HEK293 (cell line): ENCODE measurements around the gene CNKSR2.

Experiments used
- CTCF ChIA-PET: fragments of 350-600 bp; formaldehyde crosslinking; extraction: SDS; loops from one replicate; lab custom pipeline; 2021; ENCODE audit warnings: antibody characterized with exemption; lab: Yijun Ruan, JAX
- POLR2A ChIA-PET: fragments of 300-600 bp; formaldehyde crosslinking; extraction: SDS; loops from one replicate; lab custom pipeline; 2020; ENCODE audit warnings: antibody characterized with exemption, inconsistent platforms; lab: Yijun Ruan, JAX
- H3K27ac ChIP-seq: fragments of 200-500 bp; sonication (Bioruptor generic); 2 replicates; pipeline ENCODE4 v1.5.1; 2014; ENCODE audit warnings: low read depth, low read length, control low read depth, inconsistent platforms; ENCODE audit errors: extremely low read depth
- H3K36me3 ChIP-seq, 2 experiments: fragments of 200-500 bp in 1 of 2; sonication (Bioruptor generic) in 1 of 2; 1 replicate in 1 of 2; 2 replicates in 1 of 2; pipeline ENCODE4 v1.5.1; 2014 to 2017; ENCODE audit warnings: inconsistent platforms in 2 of 2, low read length in 2 of 2; ENCODE audit not compliant: control insufficient read depth in 2 of 2, insufficient read depth in 1 of 2
- H3K4me1 ChIP-seq: fragments of 200-500 bp; sonication (Bioruptor generic); 2 replicates; pipeline ENCODE4 v1.5.1; 2014; ENCODE audit warnings: mild to moderate bottlenecking, low read length, inconsistent platforms; ENCODE audit not compliant: control insufficient read depth, insufficient read depth
- H3K4me3 ChIP-seq: 2 replicates; pipeline ENCODE4 v1.5.1; 2011; ENCODE audit warnings: low read depth, mild to moderate bottlenecking, control low read depth, low read length, moderate library complexity
- H3K9me3 ChIP-seq: fragments of 200-500 bp; sonication (Bioruptor generic); 2 replicates; pipeline ENCODE4 v1.5.1; 2014; ENCODE audit warnings: low read depth, low read length, inconsistent platforms; ENCODE audit not compliant: control insufficient read depth, insufficient read depth
- KLF9 ChIP-seq: fragments of 450-650 bp; formaldehyde crosslinking; IDR thresholded peaks from 2 replicates; pipeline ENCODE4 v1.5.1; 2016; ENCODE audit warnings: missing biosample characterization, missing genetic modification characterization, low read depth
- MZF1 ChIP-seq: fragments of 450-650 bp; formaldehyde crosslinking; IDR thresholded peaks from 2 replicates; pipeline ENCODE4 v1.5.1; 2017; ENCODE audit warnings: missing biosample characterization, missing genetic modification characterization, borderline replicate concordance
- REST ChIP-seq: fragments of 450-650 bp; formaldehyde crosslinking; IDR thresholded peaks from 2 replicates; pipeline ENCODE4 v1.5.1; 2016; ENCODE audit warnings: missing biosample characterization, missing genetic modification characterization
- SETDB1 ChIP-seq: IDR thresholded peaks from one replicate; pipeline ENCODE4 v1.6.1; 2017; ENCODE audit warnings: mild to moderate bottlenecking, low read length, moderate library complexity, mixed read lengths; ENCODE audit not compliant: insufficient read length
- TSHZ1 ChIP-seq: fragments of 450-650 bp; formaldehyde crosslinking; IDR thresholded peaks from 2 replicates; pipeline ENCODE4 v1.5.1; 2016; ENCODE audit warnings: missing biosample characterization, missing genetic modification characterization, borderline replicate concordance
- ZBTB20 ChIP-seq: fragments of 450-650 bp; formaldehyde crosslinking; IDR thresholded peaks from 2 replicates; pipeline ENCODE4 v1.5.1; 2016; ENCODE audit warnings: missing biosample characterization, missing genetic modification characterization
- ZNF138 ChIP-seq: fragments of 450-650 bp; formaldehyde crosslinking; IDR thresholded peaks from 2 replicates; pipeline ENCODE4 v1.5.1; 2016; ENCODE audit warnings: missing biosample characterization, missing genetic modification characterization, borderline replicate concordance
- ZNF157 ChIP-seq: fragments of 450-650 bp; formaldehyde crosslinking; IDR thresholded peaks from 2 replicates; pipeline ENCODE4 v1.5.1; 2016; ENCODE audit warnings: missing biosample characterization, missing genetic modification characterization
- ZNF16 ChIP-seq: fragments of 450-650 bp; formaldehyde crosslinking; IDR thresholded peaks from 2 replicates; pipeline ENCODE4 v1.5.1; 2016; ENCODE audit warnings: low read depth, missing biosample characterization, missing genetic modification characterization
- ZNF18 ChIP-seq: fragments of 450-650 bp; formaldehyde crosslinking; IDR thresholded peaks from 2 replicates; pipeline ENCODE4 v1.5.1; 2016; ENCODE audit warnings: missing biosample characterization, missing genetic modification characterization
- ZNF302 ChIP-seq: fragments of 450-650 bp; formaldehyde crosslinking; IDR thresholded peaks from 2 replicates; pipeline ENCODE4 v1.5.1; 2016; ENCODE audit warnings: missing biosample characterization, missing genetic modification characterization, low read depth
- ZNF350 ChIP-seq: fragments of 450-650 bp; formaldehyde crosslinking; IDR thresholded peaks from 2 replicates; pipeline ENCODE4 v1.5.0; 2017; ENCODE audit warnings: missing biosample characterization, mild to moderate bottlenecking, missing genetic modification characterization
- ZNF394 ChIP-seq: fragments of 450-650 bp; formaldehyde crosslinking; IDR thresholded peaks from 2 replicates; pipeline ENCODE4 v1.5.1; 2016; ENCODE audit warnings: missing biosample characterization, missing genetic modification characterization, mild to moderate bottlenecking, moderate library complexity, borderline replicate concordance
- ZNF580 ChIP-seq: fragments of 450-650 bp; formaldehyde crosslinking; IDR thresholded peaks from 2 replicates; pipeline ENCODE4 v1.5.1; 2016; ENCODE audit warnings: missing biosample characterization, missing genetic modification characterization
- ZNF692 ChIP-seq: fragments of 450-650 bp; formaldehyde crosslinking; IDR thresholded peaks from 2 replicates; pipeline ENCODE4 v1.5.1; 2016; ENCODE audit warnings: missing biosample characterization, missing genetic modification characterization
- ZNF747 ChIP-seq: fragments of 450-650 bp; formaldehyde crosslinking; IDR thresholded peaks from 2 replicates; pipeline ENCODE4 v1.5.1; 2016; ENCODE audit warnings: missing biosample characterization, missing genetic modification characterization
- ZNF843 ChIP-seq: fragments of 450-650 bp; formaldehyde crosslinking; IDR thresholded peaks from 2 replicates; pipeline ENCODE4 v1.5.1; 2016; ENCODE audit warnings: missing biosample characterization, missing genetic modification characterization
- ZSCAN23 ChIP-seq: fragments of 450-650 bp; formaldehyde crosslinking; IDR thresholded peaks from 2 replicates; pipeline ENCODE4 v1.5.1; 2016; ENCODE audit warnings: missing biosample characterization, missing genetic modification characterization

The CNKSR2 gene

GRCh38 chrX:21374994-21375707 lies 933 bp downstream of the CNKSR2 start (continued):
- no peak for TF ChIP-seq ZNF302 (tag by site-specific recombination)
- TF ChIP-seq ZNF394 (tag by site-specific recombination): no peak
- TF ChIP-seq ZBTB20 (tag by site-specific recombination): no peak

- Histone ChIP-seq H3K27ac (no peak overlapping the region), H3K9me3 (no peaks in the 10 kb centered on the region), H3K36me3 (no peaks in the 10 kb centered on the region), H3K4me3 (peak overlapping the region; percentile 58), H3K4me1 (no peaks in the 10 kb centered on the region)
- TF ChIP-seq ZNF157 (tag by site-specific recombination) (no peak), MZF1 (tag by site-specific recombination) (no peak)
- ChIA-PET CTCF (interaction anchor here (0.6 kb wide), 2 partner anchors 9 to 1872 kb away, joined by 3 read pairs; no protein-coding TSS in a partner anchor), POLR2A (no interaction called here)
Measured at GRCh38 chrX:21375708-21376009, 1.4 kb downstream of the CNKSR2 start.

GRCh38 chrX:21376636-21377035 lies 2.4 kb downstream of the CNKSR2 start:
- CTCF ChIA-PET: interaction anchor here (0.6 to 1.1 kb wide), 2 partner anchors 18 to 391 kb away, joined by 3 read pairs; no protein-coding TSS in a partner anchor
- Histone ChIP-seq H3K27ac (no peak overlapping the region), H3K9me3 (no peaks in the 10 kb centered on the region), H3K4me3 (no peak overlapping the region), H3K4me1 (no peaks in the 10 kb centered on the region), H3K36me3 (no peaks in the 10 kb centered on the region)
- POLR2A ChIA-PET: no interaction called here
- no peak for TF ChIP-seq SETDB1
- TF ChIP-seq ZNF18 (tag by site-specific recombination): no peak
- no peak for TF ChIP-seq ZNF157 (tag by site-specific recombination)
- TF ChIP-seq ZNF138: no peak
- no peak for TF ChIP-seq ZNF16
- TF ChIP-seq MZF1 (tag by site-specific recombination): no peak
- no peak for TF ChIP-seq ZNF843 (tag by site-specific recombination)
- TF ChIP-seq ZNF580 (tag by site-specific recombination): no peak
- TF ChIP-seq REST: no peak
- TF ChIP-seq ZNF350 (tag by site-specific recombination): no peak
- no peak for TF ChIP-seq KLF9 (tag by site-specific recombination)
- no peak for TF ChIP-seq ZNF747 (tag by site-specific recombination)
- TF ChIP-seq ZSCAN23 (tag by site-specific recombination): no peak
- no peak for TF ChIP-seq ZNF692
- TF ChIP-seq TSHZ1 (tag by site-specific recombination): no peak
